HCT116 (cell line): ENCODE data around the gene TGFBRAP1. TPM values are rescaled to one million over a fixed set of nuclear protein-coding genes. Genes with fewer than 3 reads are reported as not detected.

ENCODE experiments used
- ATAC-seq: fragments of 200-7000 bp; cut with Tn5 transposase; 2 replicates; pipeline ENCODE4 v1.9.1; 2020; ENCODE audit warnings: mild to moderate bottlenecking, moderate library complexity
- BruUV-seq: library from RNA; stranded (reverse); fragments of 400-500 nt; replicated peaks from 2 replicates; lab custom pipeline; 2021; lab: Mats Ljungman, UMichigan
- CTCF ChIA-PET: fragments of 300-600 bp; sonication (Branson Sonifier 250); formaldehyde crosslinking; loops from one replicate; lab custom pipeline; 2021; ENCODE audit warnings: antibody characterized with exemption; lab: Charles Lee
- POLR2A ChIA-PET: fragments of 300-600, 350-600 bp; sonication (Branson Sonifier 250); formaldehyde crosslinking; loops from one replicate; lab custom pipeline; 2021; ENCODE audit warnings: antibody characterized with exemption; lab: Charles Lee
- RAD21 ChIA-PET, 2 experiments: fragments of 300-600 bp; sonication (Branson Sonifier 250); formaldehyde crosslinking; loops; one replicate each; lab custom pipeline; 2023; ENCODE audit warnings: low total read pairs in 2 of 2; ENCODE audit not compliant: uncharacterized antibody in 2 of 2, unreplicated experiment in 2 of 2, low non-redundant PET in 1 of 2; lab: Charles Lee
- DNase-seq: peaks from one replicate; pipeline ENCODE4 v3.0.0-alpha.2; 2010; ENCODE audit warnings: low read depth, low spot score
- H2AFZ ChIP-seq: fragments of 200-600 bp; shearing (Covaris generic), sonication (generic); 2 replicates; pipeline ENCODE4 v1.6.1; 2017; ENCODE audit warnings: low read depth, mixed run types, mixed read lengths, antibody characterized with exemption, low read length; ENCODE audit not compliant: poor library complexity, severe bottlenecking
- H3K27ac ChIP-seq: 2 replicates; pipeline ENCODE4 v1.5.1; 2012; ENCODE audit warnings: low read depth, low read length
- H3K27me3 ChIP-seq: fragments of 200-600 bp; sonication (generic); 2 replicates; pipeline ENCODE4 v1.6.1; 2016; ENCODE audit warnings: mixed run types, low read length, mixed read lengths; ENCODE audit not compliant: insufficient read depth
- H3K36me3 ChIP-seq, 2 experiments: fragments of 200-500 bp in 1 of 2; fragments of 200-600 bp in 1 of 2; sonication (Bioruptor generic) in 1 of 2; sonication (generic) in 1 of 2; 2 replicates each; pipeline versions ENCODE4 v1.5.1 to v1.6.1; 2014 to 2016; ENCODE audit warnings: low read length in 2 of 2, inconsistent platforms in 1 of 2, mixed read lengths in 1 of 2, mixed run types in 1 of 2; ENCODE audit not compliant: insufficient read depth in 2 of 2, control insufficient read depth in 1 of 2
- H3K4me1 ChIP-seq, 2 experiments: fragments of 200-600 bp in 1 of 2; sonication (generic) in 1 of 2; 2 replicates each; pipeline versions ENCODE4 v1.5.1 to v1.6.1; 2012 to 2017; ENCODE audit warnings: low read length in 2 of 2, inconsistent platforms in 1 of 2, mild to moderate bottlenecking in 1 of 2, mixed read lengths in 1 of 2, mixed run types in 1 of 2, moderate library complexity in 1 of 2; ENCODE audit not compliant: insufficient read depth in 2 of 2, control insufficient read depth in 1 of 2
- H3K4me2 ChIP-seq: fragments of 200-600 bp; sonication (generic); 2 replicates; pipeline ENCODE4 v1.6.1; 2017; ENCODE audit warnings: mixed run types, low read length, mixed read lengths
- H3K4me3 ChIP-seq, 2 experiments: fragments of 200-600 bp in 1 of 2; sonication (generic) in 1 of 2; replicated peaks in 1 of 2; 2 replicates each; pipeline ENCODE4 v1.5.1; 2011 to 2016; ENCODE audit warnings: low read length in 2 of 2, control low read depth in 1 of 2, low read depth in 1 of 2, mild to moderate bottlenecking in 1 of 2, mixed read lengths in 1 of 2, mixed run types in 1 of 2
- H3K79me2 ChIP-seq: fragments of 200-600 bp; sonication (generic); 2 replicates; pipeline ENCODE4 v1.6.1; 2017; ENCODE audit warnings: mild to moderate bottlenecking, mixed run types, low read length, moderate library complexity, mixed read lengths; ENCODE audit not compliant: insufficient read depth
- H3K9ac ChIP-seq: fragments of 200-600 bp; sonication (generic); 2 replicates; pipeline ENCODE4 v1.6.1; 2016; ENCODE audit warnings: low read length, mixed read lengths
- H3K9me2 ChIP-seq: fragments of 200-600 bp; sonication (generic), shearing (Covaris generic); 2 replicates; pipeline ENCODE4 v1.6.1; 2017; ENCODE audit warnings: mixed run types, mild to moderate bottlenecking, moderate library complexity; ENCODE audit not compliant: insufficient read depth
- H3K9me3 ChIP-seq, 2 experiments: fragments of 200-500 bp in 1 of 2; fragments of 200-600 bp in 1 of 2; sonication (Bioruptor generic) in 1 of 2; sonication (generic) in 1 of 2; 2 replicates each; pipeline ENCODE4 v1.6.1; 2014 to 2017; ENCODE audit warnings: low read length in 2 of 2, mixed read lengths in 2 of 2, inconsistent platforms in 1 of 2, low read depth in 1 of 2, mild to moderate bottlenecking in 1 of 2, mixed run types in 1 of 2, moderate library complexity in 1 of 2; ENCODE audit not compliant: control insufficient read depth in 1 of 2, insufficient read depth in 1 of 2
- H4K20me1 ChIP-seq: fragments of 200-600 bp; sonication (generic), shearing (Covaris generic); 2 replicates; pipeline ENCODE4 v1.6.1; 2017; ENCODE audit warnings: mixed run types, mild to moderate bottlenecking, moderate library complexity; ENCODE audit not compliant: insufficient read depth
- CEBPB ChIP-seq: IDR thresholded peaks from 2 replicates; pipeline ENCODE4 v1.6.1; 2012; ENCODE audit warnings: low read depth
- ELF1 ChIP-seq: IDR thresholded peaks from 2 replicates; pipeline ENCODE4 v1.6.1; 2012; ENCODE audit warnings: low read depth, borderline replicate concordance
- EZH2 ChIP-seq: fragments of 200-600 bp; sonication (generic); IDR thresholded peaks from 2 replicates; pipeline ENCODE4 v1.6.1; 2017; ENCODE audit warnings: antibody characterized with exemption, mixed run types
- EZH2phosphoT487 ChIP-seq: fragments of 200-600 bp; IDR thresholded peaks from 2 replicates; pipeline ENCODE4 v1.6.1; 2018; ENCODE audit warnings: antibody characterized with exemption, borderline replicate concordance
- JUND ChIP-seq: IDR thresholded peaks from 2 replicates; pipeline ENCODE4 v1.6.1; 2012
- POLR2A ChIP-seq: IDR thresholded peaks from 2 replicates; pipeline ENCODE4 v1.7.0; 2011; ENCODE audit warnings: borderline replicate concordance; ENCODE audit not compliant: insufficient read depth, insufficient read length; ENCODE audit errors: extremely low read depth
- RAD21 ChIP-seq: IDR thresholded peaks from 2 replicates; pipeline ENCODE4 v1.6.1; 2012; ENCODE audit warnings: low read depth, mild to moderate bottlenecking
- SIN3A ChIP-seq: IDR thresholded peaks from 2 replicates; pipeline ENCODE4 v1.6.1; 2012; ENCODE audit warnings: low read depth
- SP1 ChIP-seq: IDR thresholded peaks from 2 replicates; pipeline ENCODE4 v1.6.1; 2012; ENCODE audit warnings: low read depth
- SRF ChIP-seq: IDR thresholded peaks from 2 replicates; pipeline ENCODE4 v1.6.1; 2012; ENCODE audit warnings: low read depth
- TCF7L2 ChIP-seq: IDR thresholded peaks from 2 replicates; pipeline ENCODE4 v1.7.0; 2011; ENCODE audit warnings: borderline replicate concordance, inconsistent platforms; ENCODE audit not compliant: insufficient read depth, insufficient read length; ENCODE audit errors: extremely low read depth
- YY1 ChIP-seq: IDR thresholded peaks from 2 replicates; pipeline ENCODE4 v1.6.1; 2011; ENCODE audit warnings: low read length, low read depth, moderate library complexity, mild to moderate bottlenecking; ENCODE audit not compliant: insufficient replicate concordance; ENCODE audit errors: extremely low read depth
- ZFX ChIP-seq: fragments of 450-650 bp; IDR thresholded peaks from 2 replicates; pipeline ENCODE4 v1.6.1; 2017
- ZNF274 ChIP-seq: fragments of 200-500 bp; sonication (Bioruptor generic); IDR thresholded peaks from 2 replicates; pipeline ENCODE4 v1.6.1; 2014; ENCODE audit warnings: mild to moderate bottlenecking, low read depth, low read length, inconsistent platforms
- intact Hi-C: fragments of 100-400 bp; cut with micrococcal nuclease; formaldehyde crosslinking; loops from 2 replicates; pipeline ENCODE4 v1.10.0; 2022
- total RNA-seq: library from RNA; stranded (reverse); gene quantifications from one replicate; pipeline ENCODE4 v1.2.1, GENCODE V29; 2021; ENCODE audit not compliant: unreplicated experiment
- TF ChIP-seq, protein P1 (sequence below): IDR thresholded peaks from 2 replicates; pipeline ENCODE4 v1.6.1; 2011; ENCODE audit warnings: mild to moderate bottlenecking, low read length, moderate library complexity; ENCODE audit not compliant: insufficient replicate concordance; ENCODE audit errors: extremely low read depth
- TF ChIP-seq, protein P2 (sequence below): IDR thresholded peaks from 2 replicates; pipeline ENCODE4 v1.6.1; 2012
- TF ChIP-seq, protein P3 (sequence below), 3 experiments: fragments of 200-600 bp in 1 of 3; sonication (generic) in 1 of 3; IDR thresholded peaks in 2 of 3; conservative IDR thresholded peaks in 1 of 3; 2 replicates each; pipeline ENCODE4 v1.5.1; 2012 to 2017; ENCODE audit warnings: low read depth in 2 of 3, low read length in 2 of 3, antibody characterized with exemption in 1 of 3, borderline replicate concordance in 1 of 3, control low read depth in 1 of 3, mild to moderate bottlenecking in 1 of 3, mixed read lengths in 1 of 3, mixed run types in 1 of 3, moderate library complexity in 1 of 3; ENCODE audit not compliant: insufficient read depth in 1 of 3
- TF ChIP-seq, protein P4 (sequence below): IDR thresholded peaks from 2 replicates; pipeline ENCODE4 v1.6.1; 2012

Gene TGFBRAP1
- total RNA-seq, 1 experiment from 2014 or later: 18.3 TPM

DNA sequence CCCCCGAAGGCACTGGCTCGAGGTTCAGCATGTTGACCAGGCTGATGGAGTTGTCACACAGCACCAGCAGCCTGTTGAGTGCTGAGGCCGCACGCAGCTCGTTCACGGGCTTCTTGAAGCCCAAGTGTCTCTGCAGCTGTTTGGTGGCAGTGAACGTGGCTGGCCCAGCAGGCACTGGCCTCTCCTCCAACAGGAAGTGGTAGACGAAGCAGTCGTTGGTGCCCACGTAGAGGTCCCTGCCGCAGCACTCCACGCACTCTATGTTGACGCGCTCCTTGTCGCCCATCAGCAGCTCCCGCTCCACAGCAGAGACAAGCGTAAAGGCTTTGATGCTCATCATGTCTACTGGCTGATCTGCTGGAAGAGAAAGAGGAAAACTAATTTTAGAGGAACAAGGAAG is 21.6 kb downstream of the TGFBRAP1 start:
- ChIA-PET CTCF (no interaction called here), RAD21 (no interaction called here), POLR2A (no interaction called here)
- Histone ChIP-seq H3K4me2 (no peak overlapping the region), H3K36me3 (no peaks in the 10 kb centered on the region; a peak in 1 of 4 replicates), H3K27me3 (no peaks in the 10 kb centered on the region), H3K9me2 (no peaks in the 10 kb centered on the region), H3K4me3 (no peak overlapping the region), H3K9me3 (no peaks in the 10 kb centered on the region), H3K9ac (no peak overlapping the region), H2AFZ (no peak overlapping the region), H3K4me1 (no peaks in the 10 kb centered on the region), H3K79me2 (peaks cover 46% of the 10 kb centered on the region), H4K20me1 (no peaks in the 10 kb centered on the region), H3K27ac (no peak overlapping the region)
- intact Hi-C loops: no loop called here
- DNase-seq (no peak), ATAC-seq (no peak)
- no TSS peak for BruUV-seq
- TF ChIP-seq RAD21 (no peak), EZH2phosphoT487 (no peak), JUND (no peak)
- TF ChIP-seq, protein P1, sequence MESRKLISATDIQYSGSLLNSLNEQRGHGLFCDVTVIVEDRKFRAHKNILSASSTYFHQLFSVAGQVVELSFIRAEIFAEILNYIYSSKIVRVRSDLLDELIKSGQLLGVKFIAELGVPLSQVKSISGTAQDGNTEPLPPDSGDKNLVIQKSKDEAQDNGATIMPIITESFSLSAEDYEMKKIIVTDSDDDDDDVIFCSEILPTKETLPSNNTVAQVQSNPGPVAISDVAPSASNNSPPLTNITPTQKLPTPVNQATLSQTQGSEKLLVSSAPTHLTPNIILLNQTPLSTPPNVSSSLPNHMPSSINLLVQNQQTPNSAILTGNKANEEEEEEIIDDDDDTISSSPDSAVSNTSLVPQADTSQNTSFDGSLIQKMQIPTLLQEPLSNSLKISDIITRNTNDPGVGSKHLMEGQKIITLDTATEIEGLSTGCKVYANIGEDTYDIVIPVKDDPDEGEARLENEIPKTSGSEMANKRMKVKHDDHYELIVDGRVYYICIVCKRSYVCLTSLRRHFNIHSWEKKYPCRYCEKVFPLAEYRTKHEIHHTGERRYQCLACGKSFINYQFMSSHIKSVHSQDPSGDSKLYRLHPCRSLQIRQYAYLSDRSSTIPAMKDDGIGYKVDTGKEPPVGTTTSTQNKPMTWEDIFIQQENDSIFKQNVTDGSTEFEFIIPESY: no peak

- Histone ChIP-seq H3K9me2 (no peaks in the 10 kb centered on the region), H3K9ac (no peak overlapping the region), H3K4me1 (no peaks in the 10 kb centered on the region), H3K4me3 (no peak overlapping the region), H3K36me3 (no peaks in the 10 kb centered on the region; a peak in 1 of 4 replicates), H3K27ac (no peak overlapping the region), H2AFZ (no peak overlapping the region), H3K9me3 (no peaks in the 10 kb centered on the region), H3K4me2 (no peak overlapping the region), H3K79me2 (peaks cover 50% of the 10 kb centered on the region), H3K27me3 (no peaks in the 10 kb centered on the region), H4K20me1 (no peaks in the 10 kb centered on the region)
- no peak for TF ChIP-seq POLR2A
- TF ChIP-seq ZNF274: no peak
- no peak for TF ChIP-seq YY1
- TF ChIP-seq SP1: no peak
- TF ChIP-seq SIN3A: no peak
- TF ChIP-seq JUND: no peak
- TF ChIP-seq EZH2: no peak
- TF ChIP-seq, protein P2, sequence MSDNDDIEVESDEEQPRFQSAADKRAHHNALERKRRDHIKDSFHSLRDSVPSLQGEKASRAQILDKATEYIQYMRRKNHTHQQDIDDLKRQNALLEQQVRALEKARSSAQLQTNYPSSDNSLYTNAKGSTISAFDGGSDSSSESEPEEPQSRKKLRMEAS: no peak
- no peak for TF ChIP-seq CEBPB
- no peak for TF ChIP-seq ELF1
- TF ChIP-seq TCF7L2: no peak
- TF ChIP-seq, protein P3, sequence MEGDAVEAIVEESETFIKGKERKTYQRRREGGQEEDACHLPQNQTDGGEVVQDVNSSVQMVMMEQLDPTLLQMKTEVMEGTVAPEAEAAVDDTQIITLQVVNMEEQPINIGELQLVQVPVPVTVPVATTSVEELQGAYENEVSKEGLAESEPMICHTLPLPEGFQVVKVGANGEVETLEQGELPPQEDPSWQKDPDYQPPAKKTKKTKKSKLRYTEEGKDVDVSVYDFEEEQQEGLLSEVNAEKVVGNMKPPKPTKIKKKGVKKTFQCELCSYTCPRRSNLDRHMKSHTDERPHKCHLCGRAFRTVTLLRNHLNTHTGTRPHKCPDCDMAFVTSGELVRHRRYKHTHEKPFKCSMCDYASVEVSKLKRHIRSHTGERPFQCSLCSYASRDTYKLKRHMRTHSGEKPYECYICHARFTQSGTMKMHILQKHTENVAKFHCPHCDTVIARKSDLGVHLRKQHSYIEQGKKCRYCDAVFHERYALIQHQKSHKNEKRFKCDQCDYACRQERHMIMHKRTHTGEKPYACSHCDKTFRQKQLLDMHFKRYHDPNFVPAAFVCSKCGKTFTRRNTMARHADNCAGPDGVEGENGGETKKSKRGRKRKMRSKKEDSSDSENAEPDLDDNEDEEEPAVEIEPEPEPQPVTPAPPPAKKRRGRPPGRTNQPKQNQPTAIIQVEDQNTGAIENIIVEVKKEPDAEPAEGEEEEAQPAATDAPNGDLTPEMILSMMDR (IDR thresholded peaks at IDR 0.05 in 2 of 3, conservative IDR thresholded peaks at IDR 0.05 in 1 of 3; ENCODE audit: borderline replicate concordance in 1 of 3, insufficient read depth in 1 of 3, low read depth in 2 of 3, low read length in 2 of 3): no peak
- TF ChIP-seq, protein P4, sequence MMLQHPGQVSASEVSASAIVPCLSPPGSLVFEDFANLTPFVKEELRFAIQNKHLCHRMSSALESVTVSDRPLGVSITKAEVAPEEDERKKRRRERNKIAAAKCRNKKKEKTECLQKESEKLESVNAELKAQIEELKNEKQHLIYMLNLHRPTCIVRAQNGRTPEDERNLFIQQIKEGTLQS: no peak
- no peak for TF ChIP-seq SRF
- TF ChIP-seq ZFX: no peak
- no peak for ATAC-seq
- BruUV-seq: no TSS peak
- POLR2A ChIA-PET: no interaction called here
- intact Hi-C loops: no loop called here
- CTCF ChIA-PET: no interaction called here
- RAD21 ChIA-PET: no interaction called here
- DNase-seq: no peak
Measured at GRCh38 chr2:105307550-105307949, 22.0 kb downstream of the TGFBRAP1 start.
